Endodermal cell (in vitro differentiated cells): ENCODE measurements around the gene IRF2BPL. TPM values are rescaled to one million over a fixed set of nuclear protein-coding genes. Genes with fewer than 3 reads are reported as not detected.

ENCODE experiments used
- DNase-seq: peaks from one replicate; pipeline ENCODE4 v3.0.0-alpha.2; 2017
- H3K27ac ChIP-seq: 2 replicates; pipeline ENCODE4 v1.5.1; 2013; ENCODE audit warnings: mild to moderate bottlenecking, low read depth, low read length, moderate library complexity
- H3K27me3 ChIP-seq: 2 replicates; pipeline ENCODE4 v1.6.1; 2013; ENCODE audit warnings: mild to moderate bottlenecking, low read length, moderate library complexity; ENCODE audit not compliant: insufficient read depth, control insufficient read depth, poor library complexity, severe bottlenecking
- H3K36me3 ChIP-seq: 2 replicates; pipeline ENCODE4 v1.7.0; 2013; ENCODE audit warnings: mild to moderate bottlenecking, low read length, moderate library complexity; ENCODE audit not compliant: control insufficient read depth, insufficient read depth
- H3K4me1 ChIP-seq: one replicate; pipeline ENCODE4 v1.7.0; 2013; ENCODE audit warnings: low read length; ENCODE audit not compliant: control insufficient read depth, insufficient read depth
- H3K4me3 ChIP-seq: 2 replicates; pipeline ENCODE4 v1.5.1; 2013; ENCODE audit warnings: mild to moderate bottlenecking, low read length, moderate library complexity
- H3K9ac ChIP-seq: 2 replicates; pipeline ENCODE4 v1.6.1; 2013; ENCODE audit warnings: mild to moderate bottlenecking, low read length, moderate library complexity; ENCODE audit not compliant: poor library complexity, severe bottlenecking; ENCODE audit errors: extremely low read depth
- H3K9me3 ChIP-seq: 2 replicates; pipeline ENCODE4 v1.6.1; 2013; ENCODE audit warnings: mild to moderate bottlenecking, low read length, moderate library complexity; ENCODE audit not compliant: control insufficient read depth
- H3K27ac Mint-ChIP-seq: 2 replicates; pipeline ENCODE4 v1.8.0; 2020; ENCODE audit warnings: mixed read lengths
- H3K27me3 Mint-ChIP-seq: 2 replicates; pipeline ENCODE4 v1.8.0; 2021; ENCODE audit warnings: mild to moderate bottlenecking, mixed read lengths; ENCODE audit not compliant: insufficient read depth
- H3K36me3 Mint-ChIP-seq: 2 replicates; pipeline ENCODE4 v1.8.0; 2020; ENCODE audit warnings: low read depth, mixed read lengths
- H3K4me1 Mint-ChIP-seq: 2 replicates; pipeline ENCODE4 v1.8.0; 2020; ENCODE audit warnings: mixed read lengths
- H3K4me3 Mint-ChIP-seq: 2 replicates; pipeline ENCODE4 v1.8.0; 2020; ENCODE audit warnings: mild to moderate bottlenecking, moderate library complexity, mixed read lengths
- H3K9me3 Mint-ChIP-seq: 2 replicates; pipeline ENCODE4 v1.8.0; 2020; ENCODE audit warnings: mild to moderate bottlenecking, mixed read lengths
- CTCF ChIP-seq: fragments of 200-600 bp; sonication (generic); conservative IDR thresholded peaks from 2 replicates; pipeline ENCODE4 v1.5.0; 2021; ENCODE audit warnings: antibody characterized with exemption, mild to moderate bottlenecking
- WGBS, 2 experiments: methylation state at CpG; one replicate each; pipeline versions ENCODE4 v1.1.5 to v1.1.7; 2013; ENCODE audit warnings: missing lambda C conversion rate in 2 of 2, mixed read lengths in 1 of 2; ENCODE audit not compliant: insufficient coverage in 1 of 2, insufficient read length in 1 of 2; 5-methylcytosine and 5-hydroxymethylcytosine counted together
- total RNA-seq, 2 donors: library from RNA; stranded (reverse); fragmentation: NEBNext Ultra II Directional in 1 of 2; extraction: Animal tissue kit (Norgen Biotek cat#: 25700) in 1 of 2; gene quantifications; 2 replicates in 1 of 2; 3 replicates in 1 of 2; pipeline ENCODE4 v1.2.1, GENCODE V29; 2021

IRF2BPL gene
- total RNA-seq, 2 donors from 2014 or later = 34.2 to 44.3 TPM

DNA sequence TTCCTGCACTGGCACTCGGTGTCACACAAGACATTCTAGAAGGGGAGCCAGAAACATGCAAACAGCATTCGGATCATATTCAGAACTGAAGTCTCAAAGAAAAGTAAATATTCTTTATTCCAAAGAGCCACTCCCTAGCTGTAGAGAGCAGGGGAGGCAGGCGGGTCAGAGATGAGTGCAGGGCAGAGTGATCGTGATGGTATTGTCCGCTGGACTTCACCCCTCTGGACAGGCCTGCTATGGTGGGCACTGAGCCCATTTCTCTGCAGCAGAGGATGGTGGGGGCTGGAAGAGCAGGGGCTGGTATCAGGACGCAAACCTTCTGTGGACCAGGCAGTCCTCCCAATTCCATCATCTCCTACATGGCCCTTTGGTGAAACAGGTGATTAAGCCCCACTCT lies 25.6 kb downstream of the IRF2BPL start:
- Histone ChIP-seq H3K9me3 (no peaks in the 10 kb centered on the region), H3K4me1 (peaks cover 12% of the 10 kb centered on the region), H3K36me3 (no peaks in the 10 kb centered on the region), H3K9ac (no peak overlapping the region), H3K27ac (no peak overlapping the region), H3K27me3 (no peaks in the 10 kb centered on the region), H3K4me3 (no peak overlapping the region)
- H3K36me3 Mint-ChIP-seq = no peaks in the 10 kb centered on the region
- H3K27me3 Mint-ChIP-seq = no peaks in the 10 kb centered on the region
- H3K4me1 Mint-ChIP-seq = peaks cover 36% of the 10 kb centered on the region
- no peak overlapping the region for H3K27ac Mint-ChIP-seq
- no peak overlapping the region for H3K4me3 Mint-ChIP-seq
- TF ChIP-seq CTCF = no peak
- 98 to 100% methylated on average over 2 to 6 of the region's 6 CpGs for WGBS, 2 experiments
- no peaks in the 10 kb centered on the region for H3K9me3 Mint-ChIP-seq
- no peak for DNase-seq

DNA sequence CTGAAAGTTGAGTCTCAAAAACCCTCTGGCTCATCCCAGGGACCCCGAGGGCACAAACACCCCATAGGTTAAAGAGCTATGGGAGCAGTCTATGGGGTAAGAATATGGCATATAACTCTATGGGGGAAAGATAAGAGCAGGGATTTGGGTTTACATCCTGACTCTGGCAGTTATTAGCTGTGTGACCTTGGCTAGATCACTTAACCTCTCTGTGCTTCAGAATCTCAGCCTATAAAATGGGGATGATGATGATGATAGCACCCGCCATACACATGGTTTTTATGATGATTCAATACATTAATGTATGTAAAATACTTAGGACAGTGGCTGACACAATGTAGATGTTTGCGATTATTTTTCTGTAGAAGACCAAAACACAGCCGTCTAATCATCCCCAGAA lies 26.2 kb downstream of the IRF2BPL start:
- Histone ChIP-seq H3K27me3 (no peaks in the 10 kb centered on the region), H3K9ac (no peak overlapping the region), H3K4me3 (no peak overlapping the region), H3K9me3 (no peaks in the 10 kb centered on the region), H3K27ac (no peak overlapping the region), H3K4me1 (peaks cover 12% of the 10 kb centered on the region), H3K36me3 (no peaks in the 10 kb centered on the region)
- H3K27me3 Mint-ChIP-seq = no peaks in the 10 kb centered on the region
- H3K4me1 Mint-ChIP-seq = peaks cover 40% of the 10 kb centered on the region
- 93% methylated on average over 3 to 4 of the region's 4 CpGs for WGBS, 2 experiments
- no peak for TF ChIP-seq CTCF
- no peaks in the 10 kb centered on the region for H3K9me3 Mint-ChIP-seq
- no peaks in the 10 kb centered on the region for H3K36me3 Mint-ChIP-seq
- H3K27ac Mint-ChIP-seq = no peak overlapping the region
- no peak for DNase-seq
- no peak overlapping the region for H3K4me3 Mint-ChIP-seq

- DNase-seq = peak; percentile 65
- H3K27ac Mint-ChIP-seq = no peak overlapping the region
Measured at GRCh38 chr14:77000340-77001270, 27.9 kb downstream of the IRF2BPL start.

More at GRCh38 chr14:77000340-77001270, 27.9 kb downstream of the IRF2BPL start:
- no peaks in the 10 kb centered on the region for H3K27me3 ChIP-seq
- Mint-ChIP-seq H3K9me3 (no peaks in the 10 kb centered on the region), H3K36me3 (no peaks in the 10 kb centered on the region), H3K4me1 (peaks cover 46% of the 10 kb centered on the region), H3K27me3 (no peaks in the 10 kb centered on the region), H3K4me3 (no peak overlapping the region)
- no peaks in the 10 kb centered on the region for H3K9me3 ChIP-seq
- no peaks in the 10 kb centered on the region for H3K36me3 ChIP-seq
- no peak overlapping the region for H3K9ac ChIP-seq
- no peak overlapping the region for H3K4me3 ChIP-seq
- WGBS, 2 experiments = 82 to 83% methylated on average over 27 to 33 of the region's 33 CpGs
- H3K4me1 ChIP-seq = peaks cover 22% of the 10 kb centered on the region
- peak overlapping the region; percentile 95 for H3K27ac ChIP-seq
- TF ChIP-seq CTCF = no peak
